GM21360 (cell line): ENCODE measurements around the gene PUS3.

Experiments used
- ATAC-seq: cut with Tn5 transposase; IDR thresholded peaks from one replicate; pipeline ENCODE4 v1.9.1; 2021; ENCODE audit warnings: mild to moderate bottlenecking, moderate library complexity; ENCODE audit not compliant: unreplicated experiment

PUS3 gene, protein sequence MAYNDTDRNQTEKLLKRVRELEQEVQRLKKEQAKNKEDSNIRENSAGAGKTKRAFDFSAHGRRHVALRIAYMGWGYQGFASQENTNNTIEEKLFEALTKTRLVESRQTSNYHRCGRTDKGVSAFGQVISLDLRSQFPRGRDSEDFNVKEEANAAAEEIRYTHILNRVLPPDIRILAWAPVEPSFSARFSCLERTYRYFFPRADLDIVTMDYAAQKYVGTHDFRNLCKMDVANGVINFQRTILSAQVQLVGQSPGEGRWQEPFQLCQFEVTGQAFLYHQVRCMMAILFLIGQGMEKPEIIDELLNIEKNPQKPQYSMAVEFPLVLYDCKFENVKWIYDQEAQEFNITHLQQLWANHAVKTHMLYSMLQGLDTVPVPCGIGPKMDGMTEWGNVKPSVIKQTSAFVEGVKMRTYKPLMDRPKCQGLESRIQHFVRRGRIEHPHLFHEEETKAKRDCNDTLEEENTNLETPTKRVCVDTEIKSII

DNA sequence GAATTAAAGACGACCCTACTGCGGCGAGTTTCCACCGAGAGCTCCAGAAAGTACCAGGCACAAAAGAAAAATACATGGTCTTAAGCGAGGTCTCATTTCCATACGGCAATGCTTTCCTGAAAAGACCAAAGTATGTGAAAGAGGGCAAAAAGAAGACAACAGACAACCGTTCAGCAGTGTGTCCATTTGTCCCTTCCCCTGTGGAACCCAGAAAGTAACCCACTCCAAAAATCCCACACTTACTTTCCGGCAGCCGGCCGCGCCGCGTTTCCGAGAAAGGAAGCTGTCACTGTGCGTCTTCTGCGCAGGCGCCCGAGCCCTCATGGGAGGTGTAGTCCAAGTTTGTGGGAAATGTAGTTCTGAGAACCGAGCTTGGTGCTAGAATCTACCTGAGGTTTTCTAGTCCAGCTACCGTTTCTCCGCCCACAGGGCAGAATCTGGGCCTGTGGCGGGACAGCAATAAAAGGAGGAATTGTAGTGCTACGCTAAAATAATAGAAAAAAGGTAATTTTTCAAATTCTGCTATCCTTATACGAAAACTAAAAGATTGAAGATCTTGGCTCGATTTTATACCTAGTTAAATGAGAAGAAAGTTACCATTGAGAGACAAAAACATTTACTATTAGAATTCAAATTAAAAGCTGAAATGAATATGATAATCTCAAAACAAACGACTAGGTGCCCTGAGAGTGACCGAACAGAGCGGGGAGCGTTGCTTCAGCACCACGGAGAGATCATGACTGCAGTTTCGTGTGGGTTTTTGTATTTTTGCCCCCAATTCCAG is at the start of gene PUS3:
Gene PUS3, minus strand, starts transcription at position 280 of the 784 bp plus-strand sequence. CDS start 6,922 bp downstream, outside the sequence.
- ATAC-seq, result peak; percentile 96

DNA sequence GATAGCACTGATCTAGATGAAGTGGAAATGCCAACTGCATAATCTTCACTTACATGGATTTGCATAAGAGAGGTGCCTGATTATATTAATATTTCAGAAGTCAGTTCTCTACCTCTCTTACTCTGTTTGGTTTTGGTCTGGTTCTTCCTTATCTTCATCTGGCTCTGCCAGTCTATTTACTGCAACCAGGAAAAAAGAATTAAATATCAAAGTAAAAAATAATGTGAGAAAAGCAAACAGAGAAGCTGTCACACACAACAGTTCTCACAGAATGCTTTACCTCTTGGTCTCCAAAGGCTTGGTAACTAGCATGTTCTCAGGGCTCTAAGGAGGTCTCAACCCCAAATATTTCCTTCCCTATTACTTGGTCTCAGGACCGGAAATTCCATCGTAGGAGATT is 49.6 kb upstream of the PUS3 start:
- ATAC-seq, result no peak

DNA sequence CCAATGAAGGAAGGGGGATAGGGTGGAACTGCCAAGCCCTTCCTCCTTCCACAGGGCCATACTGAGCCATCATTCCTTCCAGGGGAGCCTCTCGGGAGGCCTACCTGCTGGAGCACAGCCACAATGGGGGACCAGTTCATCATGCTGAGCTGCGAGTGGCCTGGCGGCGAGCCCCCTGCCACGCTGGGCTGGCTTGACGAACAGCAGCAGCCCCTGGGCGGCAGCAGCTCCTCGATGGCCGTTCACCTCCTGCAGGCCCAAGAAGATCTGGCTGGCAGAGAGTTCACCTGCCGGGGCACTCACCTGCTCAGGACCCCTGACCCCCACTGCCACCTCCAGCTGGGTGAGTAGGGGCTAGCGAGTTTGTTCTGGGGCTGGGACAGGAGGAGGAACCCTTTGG is 48.7 kb upstream of the PUS3 start:
- no peak for ATAC-seq

DNA sequence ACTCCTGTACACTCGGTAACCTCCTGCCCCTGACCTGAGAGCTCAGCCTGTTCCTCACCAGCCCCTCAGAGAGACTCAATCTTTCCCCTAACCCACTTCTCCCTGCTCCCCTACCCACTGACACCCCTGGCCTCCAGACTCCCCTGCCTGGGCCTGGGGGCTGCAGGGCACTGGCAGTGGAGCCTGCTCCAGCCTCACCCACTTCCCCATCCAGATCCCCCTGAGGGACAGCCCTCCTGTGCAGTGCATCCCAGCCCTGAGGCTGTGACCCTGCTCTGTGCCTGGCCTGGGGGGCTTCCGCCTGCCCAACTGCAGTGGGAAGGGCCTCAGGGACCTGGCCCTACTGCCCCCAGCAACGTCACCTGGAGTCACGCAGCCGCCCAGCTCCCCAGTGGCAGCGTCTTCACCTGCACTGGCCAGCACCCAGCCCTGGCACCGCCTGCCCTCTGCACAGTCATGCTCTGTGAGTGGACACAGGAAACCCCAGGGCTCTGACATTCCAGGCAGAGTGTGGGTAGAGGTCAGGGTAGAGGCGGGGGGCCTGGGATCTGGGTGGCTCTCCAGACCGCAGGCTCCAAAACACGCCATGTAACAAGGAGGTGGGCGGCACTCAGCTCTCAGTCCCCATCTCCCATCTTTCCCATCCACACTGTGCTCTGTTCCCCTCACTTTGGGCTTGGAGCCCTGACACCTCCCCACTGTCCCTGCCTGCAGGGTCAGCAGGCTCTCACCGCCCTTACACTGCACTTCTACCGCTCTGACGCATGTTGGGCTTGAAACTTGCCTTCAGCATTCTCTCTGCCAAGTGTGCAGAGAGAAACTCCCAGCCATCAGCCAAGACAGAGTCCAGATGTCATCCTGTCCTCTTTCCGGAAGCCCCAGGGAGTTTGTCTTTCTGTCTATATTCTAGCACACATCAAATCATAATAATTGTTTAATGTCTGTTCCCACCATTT is 48.0 kb upstream of the PUS3 start:
- no peak for ATAC-seq

DNA sequence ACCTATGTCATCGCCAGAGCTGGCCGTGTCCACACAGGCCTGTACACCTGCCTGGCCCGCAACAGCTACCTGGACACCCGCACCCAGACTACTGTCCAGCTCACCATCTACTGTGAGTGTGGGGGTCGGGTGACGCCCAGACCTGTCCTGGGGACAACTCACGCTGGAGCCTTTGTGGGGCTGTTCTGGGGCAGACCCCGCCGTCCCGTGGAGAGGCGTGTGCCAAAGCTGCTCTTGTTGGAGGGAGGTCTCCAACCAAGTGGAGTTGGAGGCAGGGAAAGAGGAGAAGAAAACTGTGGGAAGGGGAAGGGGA is 47.1 kb upstream of the PUS3 start:
- ATAC-seq, result no peak

DNA sequence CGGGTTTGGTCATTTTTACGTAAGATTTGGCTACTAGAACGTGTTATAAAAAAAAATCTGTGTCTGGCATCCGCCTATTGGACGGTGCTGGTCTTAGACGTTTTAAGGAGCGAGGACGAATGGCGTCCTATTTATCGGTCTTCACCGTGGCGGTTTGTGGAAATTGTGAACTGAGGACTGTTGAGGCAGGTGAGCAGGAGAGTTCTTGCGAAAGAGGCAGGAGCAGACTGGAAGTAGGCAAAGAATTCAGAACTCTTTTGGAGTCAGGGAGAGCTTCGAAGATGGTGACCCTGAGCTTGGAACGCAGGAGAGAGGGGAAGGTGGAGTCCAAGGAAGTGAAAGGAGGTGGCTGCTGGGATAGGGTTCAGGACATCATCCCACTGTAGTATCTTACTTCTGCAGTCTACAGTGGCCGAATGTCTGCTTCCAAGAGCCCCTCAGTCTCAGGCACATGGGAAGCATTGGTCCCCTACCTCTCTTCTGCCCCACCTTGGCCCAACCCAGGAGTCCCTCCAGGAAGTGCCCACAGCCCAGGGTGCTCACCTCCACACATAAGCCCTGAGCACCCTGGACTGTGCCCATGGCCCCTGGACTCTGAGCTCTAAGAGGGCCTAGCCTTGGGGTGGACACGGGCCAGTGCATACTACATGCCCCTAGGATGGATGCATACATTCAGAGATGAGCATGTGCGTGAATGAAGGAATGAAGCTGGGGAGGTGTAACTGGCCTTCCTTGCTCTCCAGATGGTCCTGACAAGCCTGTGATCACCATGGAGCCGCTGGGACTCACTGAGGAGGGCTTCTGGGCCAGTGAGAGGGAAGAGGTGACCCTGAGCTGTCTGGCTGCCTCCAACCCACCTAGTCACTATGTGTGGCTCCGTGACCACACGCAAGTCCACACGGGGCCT is 46.5 kb upstream of the PUS3 start:
- no peak for ATAC-seq

DNA sequence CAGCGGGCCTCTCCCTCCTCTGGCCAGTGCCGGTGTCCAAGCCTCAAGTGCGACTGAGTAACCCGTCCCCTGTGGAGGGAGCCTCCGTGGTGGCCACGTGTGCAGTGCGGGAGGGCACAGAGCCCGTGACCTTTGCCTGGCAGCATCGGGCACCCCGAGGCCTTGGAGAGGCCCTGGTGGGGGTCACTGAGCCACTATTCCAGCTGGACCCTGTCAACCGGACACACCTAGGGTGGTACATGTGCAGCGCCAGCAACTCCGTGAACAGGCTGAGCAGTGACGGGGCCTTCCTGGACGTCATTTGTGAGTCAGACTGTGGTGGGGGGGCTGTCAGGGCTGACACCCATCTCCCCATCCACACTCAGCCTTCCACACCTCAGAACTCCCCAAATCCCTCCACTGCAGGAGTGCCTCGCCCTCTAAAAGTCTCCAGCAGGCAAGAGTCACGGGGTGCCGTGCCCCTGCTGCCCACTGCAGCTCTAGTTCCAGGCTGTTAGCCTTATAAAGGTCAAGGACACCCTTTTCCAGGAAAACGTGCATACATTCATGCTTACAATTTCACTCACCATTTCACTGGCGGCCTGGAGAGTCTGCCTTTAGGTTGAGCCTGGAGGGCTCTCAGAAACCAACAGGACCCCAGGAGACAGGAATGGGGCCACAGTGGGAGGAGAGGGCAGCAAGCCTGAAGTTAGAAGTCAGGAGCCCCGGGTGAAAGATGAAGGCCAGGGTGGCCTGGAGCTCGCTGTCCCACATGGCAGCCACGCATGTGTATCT is 45.5 kb upstream of the PUS3 start:
- no peak for ATAC-seq

DNA sequence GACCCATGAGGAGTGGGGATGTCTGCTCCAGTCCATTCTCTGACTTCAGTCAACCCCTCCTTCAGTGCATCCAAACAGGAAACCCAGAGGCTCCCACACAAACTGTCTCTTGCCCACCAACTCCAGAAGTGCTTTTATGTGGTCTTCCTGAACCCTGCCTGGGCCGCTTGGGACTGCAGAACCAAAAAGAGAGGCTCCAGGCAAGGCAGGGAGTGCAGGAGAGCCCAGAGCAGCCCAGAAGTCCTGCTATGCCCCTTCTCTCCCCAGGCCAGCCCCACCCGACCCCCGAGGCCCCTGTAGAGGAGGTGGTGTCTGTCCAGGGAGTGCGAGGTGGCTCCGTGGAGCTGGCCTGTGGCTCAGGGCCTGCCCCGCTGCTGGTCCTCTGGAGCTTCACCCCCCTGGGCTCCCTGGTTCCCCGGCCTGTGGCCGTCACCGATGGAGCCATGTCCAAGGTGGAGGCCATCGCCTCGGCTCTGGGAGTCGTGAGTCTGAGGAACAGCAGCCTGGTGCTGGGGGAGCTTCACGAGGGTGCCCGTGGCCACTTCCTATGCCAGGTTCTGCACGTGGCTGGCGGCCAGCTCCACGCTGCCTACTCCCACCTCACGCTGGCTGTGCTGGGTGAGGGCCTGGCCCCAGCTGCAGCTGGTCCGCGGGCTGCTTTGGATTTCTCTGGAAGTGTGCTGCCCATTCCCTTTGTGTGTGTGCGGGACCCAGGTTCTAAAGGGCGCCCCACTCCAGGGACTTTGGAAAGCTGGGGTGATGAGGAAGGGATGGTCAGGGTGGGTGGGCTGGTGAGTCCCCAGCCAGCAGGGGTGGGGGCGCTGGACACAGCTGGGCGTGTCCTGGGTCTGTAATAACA is 44.6 kb upstream of the PUS3 start:
- ATAC-seq, result no peak

DNA sequence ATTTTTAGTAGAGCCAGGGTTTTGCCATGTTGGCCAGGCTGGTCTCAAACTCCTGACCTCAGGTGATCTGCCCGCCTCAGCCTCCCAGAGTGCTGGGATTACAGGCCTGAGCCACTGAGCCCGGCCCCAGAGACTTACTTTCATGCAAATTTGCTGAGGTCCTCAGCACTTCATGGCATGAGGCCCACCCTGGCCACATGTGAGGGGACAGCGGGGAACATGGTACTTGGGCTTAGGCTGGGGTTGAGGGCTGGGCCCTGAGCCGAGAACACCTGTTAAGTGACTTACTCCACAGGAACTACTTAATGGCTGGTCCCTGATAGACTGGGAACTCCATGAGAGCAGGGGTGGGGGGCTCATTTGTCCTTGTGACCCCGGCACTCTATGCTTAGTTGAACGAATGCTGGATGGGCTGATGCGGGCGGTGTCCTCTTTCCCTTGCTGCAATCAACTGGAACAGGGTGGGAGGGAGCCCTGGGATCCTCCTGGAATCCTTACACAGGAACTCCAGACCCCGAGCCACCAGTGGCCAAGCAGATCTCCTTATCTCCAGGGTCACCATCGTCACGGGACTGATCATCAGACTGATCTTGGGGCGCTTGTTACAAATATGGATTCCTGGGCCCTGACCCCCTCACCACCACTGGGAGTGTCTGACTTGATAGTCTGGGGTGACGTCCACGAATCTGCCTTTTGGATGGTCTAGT is 43.9 kb upstream of the PUS3 start:
- no peak for ATAC-seq

DNA sequence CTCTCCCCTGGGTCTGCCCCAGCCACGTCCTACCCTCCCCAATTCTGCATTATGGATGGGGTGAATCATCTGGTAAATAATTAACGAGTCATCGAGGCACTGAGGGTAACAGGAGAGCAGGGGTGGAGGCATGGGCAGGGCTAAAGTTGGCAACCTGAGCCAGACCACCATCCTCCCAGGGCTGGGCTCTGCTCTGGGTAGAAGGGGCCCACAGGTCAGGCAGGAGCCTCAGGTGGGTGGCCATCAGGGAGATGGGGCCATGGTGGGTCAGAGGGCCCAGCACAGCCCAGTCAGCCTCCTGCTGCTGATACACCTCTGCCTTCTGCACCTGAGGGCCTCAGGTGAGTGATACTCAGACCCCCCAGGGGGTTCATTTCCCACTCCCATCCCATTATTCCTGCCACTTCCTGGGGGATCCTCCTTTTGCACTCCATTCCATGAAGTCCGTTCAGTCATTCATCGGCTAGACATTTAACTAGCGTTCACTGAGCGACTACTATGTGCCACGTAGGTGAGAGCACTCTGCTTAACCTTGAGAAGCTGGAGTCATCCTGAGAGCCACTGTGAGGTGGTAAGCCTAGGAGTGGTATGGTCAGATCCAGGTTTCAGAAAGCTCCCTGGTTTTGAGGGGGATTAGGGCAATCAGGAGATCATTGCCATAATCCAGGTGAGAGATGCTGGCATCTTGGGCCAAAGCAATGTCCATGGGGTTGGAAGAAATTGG is 43.0 kb upstream of the PUS3 start, which contains the start of gene VSIG10L2:
Gene VSIG10L2, plus strand, starts transcription at position 248 of the 724 bp plus-strand sequence. Its CDS starts 12 bp downstream, at position 260.
- no peak for ATAC-seq

DNA sequence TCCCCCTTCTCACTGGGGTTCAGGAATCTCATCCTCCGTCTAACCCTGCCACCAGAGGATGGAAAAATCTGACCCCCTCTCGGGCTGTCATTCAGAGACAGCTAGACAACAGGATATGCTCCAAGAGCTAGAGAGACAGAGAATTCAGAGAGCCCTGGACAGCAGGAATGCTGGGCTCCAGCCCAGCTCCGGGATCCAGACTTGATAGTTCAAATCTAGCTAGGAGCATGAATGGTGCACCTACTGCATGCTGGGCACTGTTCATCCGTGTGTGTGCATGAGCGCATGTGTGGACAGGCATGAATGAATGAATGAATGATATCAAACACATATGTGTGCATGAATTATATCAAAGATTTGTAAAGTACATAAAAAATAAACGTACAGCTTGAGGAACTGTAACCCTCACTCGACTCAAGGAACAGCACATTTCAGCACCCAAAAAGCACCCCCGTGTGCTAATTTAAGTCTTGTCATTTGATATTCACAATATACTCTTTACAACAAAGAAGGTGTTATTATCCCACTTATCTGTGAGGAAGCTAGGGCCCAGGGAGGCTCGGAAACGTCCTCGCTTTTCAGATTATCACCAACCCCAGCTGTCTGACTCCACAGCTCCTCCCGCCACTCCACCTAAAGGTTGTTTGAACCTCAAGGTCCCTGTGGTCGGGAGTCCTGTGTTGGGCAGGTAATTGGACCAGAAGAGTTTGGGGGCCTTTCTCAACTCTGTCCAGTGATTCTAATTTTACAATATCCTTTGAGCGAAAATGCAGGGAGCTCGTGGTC is 42.2 kb upstream of the PUS3 start:
- ATAC-seq, result no peak

DNA sequence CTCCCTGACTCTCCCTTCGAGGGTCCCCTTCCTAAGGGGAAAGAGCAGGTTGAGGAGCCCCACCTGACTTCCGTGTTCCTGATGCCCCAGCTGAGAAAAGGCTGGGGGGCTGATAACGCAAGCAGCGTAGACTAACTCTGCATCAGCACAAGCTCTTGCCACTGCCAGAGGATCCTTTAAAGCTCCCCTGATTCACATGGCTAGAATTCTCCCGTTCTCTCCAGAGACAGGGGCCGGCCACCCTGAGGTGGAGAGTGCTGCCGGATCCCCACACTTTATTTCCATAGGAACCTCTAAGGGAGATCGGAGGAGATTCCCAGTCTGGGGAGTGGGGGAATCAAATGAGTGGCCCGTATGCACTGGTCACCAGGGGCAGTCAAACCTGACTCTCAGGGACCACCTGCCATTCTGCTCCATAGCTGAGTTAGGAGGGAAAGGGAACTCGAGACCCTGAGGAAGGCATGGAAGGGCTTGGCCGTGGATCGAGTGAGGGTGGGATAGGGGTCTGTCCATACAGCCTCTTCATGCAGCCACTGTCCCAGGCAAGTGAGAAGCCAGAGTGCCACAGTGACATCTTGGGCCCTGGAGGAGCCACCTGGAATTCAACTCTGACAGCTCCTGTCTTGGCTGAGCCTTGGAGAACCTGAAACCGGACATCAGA is 41.5 kb upstream of the PUS3 start:
- no peak for ATAC-seq

DNA sequence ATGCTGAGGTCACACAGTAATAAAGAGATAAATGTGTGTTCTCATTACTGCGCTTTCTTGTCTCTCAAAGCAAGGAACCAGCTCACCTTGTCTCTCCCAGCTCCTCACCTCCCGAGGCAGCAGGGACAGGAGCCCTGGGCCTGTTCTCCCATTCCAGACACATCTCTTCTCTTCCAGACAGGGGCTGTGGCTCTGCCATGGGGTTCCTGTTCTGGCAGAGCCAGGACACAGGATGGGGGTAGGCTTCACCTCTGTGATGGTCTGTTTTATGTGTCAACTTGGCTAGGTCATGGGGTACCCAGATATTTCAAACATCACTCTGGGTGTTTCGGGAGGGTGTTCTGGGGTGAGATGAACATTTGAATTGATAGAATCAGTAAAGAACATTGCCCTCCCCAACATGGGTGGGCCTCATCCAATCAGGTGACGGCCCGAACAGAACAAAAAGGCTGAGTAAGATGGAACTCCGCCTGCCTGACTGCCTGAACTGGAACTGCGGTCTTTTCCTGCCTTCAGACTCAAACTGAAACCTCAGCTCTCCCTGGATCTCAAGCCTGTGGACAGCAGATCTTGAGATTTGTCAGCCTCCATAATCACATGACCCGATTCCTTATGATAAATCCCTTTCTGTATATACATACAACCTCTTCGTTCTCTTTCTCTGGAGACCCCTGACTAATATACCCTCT is 40.8 kb upstream of the PUS3 start:
- no peak for ATAC-seq

DNA sequence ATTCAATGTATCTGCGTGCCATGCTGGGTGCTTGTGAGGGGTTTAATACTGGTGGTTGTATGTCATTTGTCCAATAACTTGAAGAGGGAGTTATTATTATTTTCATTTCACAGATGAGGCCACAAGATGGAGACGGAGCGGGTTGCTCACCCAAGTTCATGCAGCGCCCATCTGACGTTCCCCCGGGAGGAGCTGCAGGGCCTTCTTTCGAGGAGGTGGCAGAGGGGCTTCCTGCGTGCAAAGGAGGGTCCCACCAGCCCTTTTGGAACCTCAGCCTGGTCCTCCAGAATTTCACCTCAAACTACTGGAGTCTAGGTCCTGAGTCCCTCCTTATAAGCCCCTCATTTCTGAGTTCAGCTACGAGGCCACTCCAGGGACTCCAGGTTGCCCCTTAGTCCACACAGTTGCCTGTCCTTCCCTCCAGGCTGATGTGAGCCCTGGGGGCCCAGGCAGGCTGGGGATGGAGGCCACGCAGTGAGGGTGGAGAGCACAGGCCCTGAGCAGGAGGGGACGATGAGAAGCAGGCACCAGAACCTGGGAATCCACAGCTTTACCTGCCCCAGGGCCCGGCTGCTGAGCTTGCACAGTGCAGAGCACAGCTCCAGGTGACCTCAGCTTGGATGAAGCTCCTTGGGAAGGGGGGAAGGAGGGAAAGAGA is 39.9 kb upstream of the PUS3 start:
- no peak for ATAC-seq
